RPMI7951 (cell line): Measurements from ENCODE around the gene PEX6. TPM values are rescaled to one million over a fixed set of nuclear protein-coding genes. Genes with fewer than 3 reads are reported as not detected.
"Not testable (repeated sequence)": the region's sequence is repeated elsewhere in the genome, so short reads cannot be mapped to it uniquely, and the experiment has no call there.

Experiments
- DNase-seq: peaks from one replicate; pipeline ENCODE4 v3.0.0-alpha.2; 2012; ENCODE audit warnings: low read depth
- total RNA-seq: library from RNA; depleted of rRNA; stranded (reverse); fragments of >200 nt; shearing (Covaris generic); gene quantifications from 2 replicates; pipeline ENCODE4 v1.2.3, GENCODE V29; 2014

The PEX6 gene
- total RNA-seq, 1 experiment from 2014 or later: 16.5 TPM

- no peak for DNase-seq
Observed at GRCh38 chr6:42967228-42967627, 11.8 kb downstream of the PEX6 start.

- DNase-seq: no peak
Observed at GRCh38 chr6:42966571-42966970, 12.4 kb downstream of the PEX6 start.

- DNase-seq: peak; percentile 36
Observed at GRCh38 chr6:42963855-42964605, 15.0 kb downstream of the PEX6 start.

- DNase-seq: no peak
Observed at GRCh38 chr6:42963179-42963854, 15.7 kb downstream of the PEX6 start.

GRCh38 chr6:42962502-42963178 is 16.3 kb downstream of the PEX6 start:
- no peak for DNase-seq

DNA sequence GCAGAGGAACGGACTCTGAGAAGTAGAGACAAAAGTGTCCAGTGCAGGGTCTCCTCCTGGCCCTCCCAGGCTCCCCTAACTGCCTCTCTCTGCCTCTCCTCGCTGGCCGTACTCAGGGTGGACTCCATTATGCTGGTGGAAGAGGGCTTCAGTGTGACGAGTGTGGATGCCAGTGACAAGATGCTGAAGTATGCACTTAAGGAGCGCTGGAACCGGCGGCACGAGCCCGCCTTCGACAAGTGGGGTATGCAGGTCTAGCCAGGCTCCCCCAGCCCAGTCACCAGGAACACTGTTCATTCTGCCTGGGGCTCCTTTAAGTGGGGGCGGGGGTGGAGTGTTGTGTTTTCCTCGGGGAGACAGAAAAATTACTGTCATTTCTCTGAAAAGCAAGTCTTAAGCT is 16.9 kb downstream of the PEX6 start:
- DNase-seq: no peak

DNA sequence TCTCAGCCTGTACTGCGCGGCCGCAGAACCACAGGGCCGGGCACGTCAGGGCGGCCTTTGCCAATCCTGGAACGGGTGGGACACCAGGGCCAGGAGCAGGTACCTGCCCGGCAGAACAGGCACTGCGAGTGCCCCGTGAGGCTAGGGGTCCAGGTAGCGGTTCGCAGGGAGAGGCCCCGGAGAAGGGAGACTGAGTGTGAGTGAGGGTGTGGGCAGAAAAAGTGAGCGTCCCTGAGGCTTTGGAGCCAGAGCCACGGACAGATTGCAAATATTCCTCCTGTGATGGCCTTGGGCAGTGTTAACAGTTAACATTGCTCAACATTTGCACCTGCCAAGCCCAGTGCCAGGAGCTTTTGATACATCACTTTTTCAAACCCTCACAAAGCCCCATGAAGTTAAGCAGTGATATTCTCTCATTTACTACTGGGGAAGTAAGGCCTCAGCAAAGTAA is 17.9 kb downstream of the PEX6 start:
- no peak for DNase-seq

DNA sequence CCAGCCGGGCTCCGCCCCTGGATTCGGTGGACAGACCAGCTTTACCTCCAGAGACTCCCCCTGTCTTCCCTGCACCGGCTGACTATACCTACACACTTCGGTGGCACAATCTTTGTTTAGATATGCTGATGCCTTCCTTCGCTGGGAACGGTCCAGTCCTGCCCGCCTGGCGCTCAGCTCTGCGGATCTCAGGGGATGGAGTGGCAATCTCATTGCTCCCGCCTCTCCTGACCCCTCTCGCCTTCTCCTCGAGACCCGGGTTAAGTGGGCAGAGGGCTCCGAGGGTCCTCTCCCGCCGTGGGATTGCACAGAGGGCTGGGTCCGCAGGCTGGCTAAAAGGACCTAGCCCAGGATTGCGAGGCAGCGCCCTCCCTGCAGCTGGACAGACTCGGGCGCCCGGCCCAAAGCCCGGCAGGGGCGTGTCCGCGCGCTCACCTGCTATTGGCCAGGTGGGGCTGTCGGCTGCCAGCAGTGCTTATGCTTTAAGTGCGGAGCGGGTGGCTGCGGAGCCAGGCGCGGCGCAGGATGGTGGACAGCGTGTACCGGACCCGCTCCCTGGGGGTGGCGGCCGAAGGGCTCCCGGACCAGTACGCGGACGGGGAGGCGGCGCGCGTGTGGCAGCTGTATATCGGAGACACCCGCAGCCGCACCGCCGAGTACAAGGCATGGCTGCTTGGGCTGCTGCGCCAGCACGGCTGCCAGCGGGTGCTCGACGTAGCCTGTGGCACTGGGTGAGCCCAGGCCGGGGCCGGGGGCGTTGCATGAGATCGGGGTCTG is 18.6 kb downstream of the PEX6 start, which contains the start of gene GNMT:
Gene GNMT, plus strand, starts transcription at position 512 of the 777 bp plus-strand sequence. Its CDS starts 14 bp downstream, at position 526.
- DNase-seq: no peak

- no peak for DNase-seq
Observed at GRCh38 chr6:42959917-42960242, 19.1 kb downstream of the PEX6 start.

DNA sequence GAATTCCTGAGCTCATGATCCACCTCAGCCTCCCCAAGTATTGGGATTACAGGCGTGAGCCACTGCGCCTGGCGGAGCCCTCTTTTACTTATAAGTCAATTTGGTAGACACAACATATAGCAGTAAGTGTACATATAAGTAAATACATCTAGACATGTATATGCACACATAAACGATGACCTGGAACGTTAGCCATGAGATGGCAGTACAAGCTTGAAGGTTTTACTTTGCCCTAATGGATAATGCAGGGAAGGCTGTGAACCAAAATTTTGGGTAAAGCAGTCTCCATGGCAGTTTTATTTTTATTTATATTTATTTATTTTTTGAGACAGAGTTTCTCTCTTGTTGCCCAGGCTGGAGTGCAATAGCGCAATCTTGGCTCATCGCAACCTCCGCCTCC is 20.9 kb downstream of the PEX6 start:
- DNase-seq: no peak

GRCh38 chr6:42954405-42954804 is 24.6 kb downstream of the PEX6 start:
- DNase-seq: not testable (repeated sequence)

- no peak for DNase-seq
Observed at GRCh38 chr6:42952389-42952788, 26.6 kb downstream of the PEX6 start.

- no peak for DNase-seq
Observed at GRCh38 chr6:42947950-42948349, 31.0 kb downstream of the PEX6 start.

DNA sequence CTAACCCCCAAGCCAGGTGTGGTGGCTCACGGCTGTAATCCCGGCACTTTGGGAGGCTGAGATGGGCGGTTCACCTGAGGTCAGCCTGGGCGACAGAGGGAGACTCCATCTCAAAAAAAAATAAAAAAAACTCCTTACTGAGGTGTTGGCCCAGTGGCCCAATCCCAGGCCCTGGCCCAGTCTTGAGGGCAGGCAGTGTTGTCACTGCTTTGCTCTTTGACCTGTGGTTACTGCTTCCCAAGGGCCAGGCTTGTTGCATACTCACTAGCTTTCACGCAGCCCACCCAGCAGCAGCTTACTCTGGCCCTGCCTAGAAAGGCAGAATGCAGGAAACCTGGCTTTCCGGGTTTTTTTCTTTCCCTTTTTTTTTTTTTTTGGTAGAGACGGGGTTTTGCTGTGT is 36.5 kb downstream of the PEX6 start:
- no peak for DNase-seq

GRCh38 chr6:42941356-42941755 is 37.6 kb downstream of the PEX6 start:
- not testable (repeated sequence) for DNase-seq

DNA sequence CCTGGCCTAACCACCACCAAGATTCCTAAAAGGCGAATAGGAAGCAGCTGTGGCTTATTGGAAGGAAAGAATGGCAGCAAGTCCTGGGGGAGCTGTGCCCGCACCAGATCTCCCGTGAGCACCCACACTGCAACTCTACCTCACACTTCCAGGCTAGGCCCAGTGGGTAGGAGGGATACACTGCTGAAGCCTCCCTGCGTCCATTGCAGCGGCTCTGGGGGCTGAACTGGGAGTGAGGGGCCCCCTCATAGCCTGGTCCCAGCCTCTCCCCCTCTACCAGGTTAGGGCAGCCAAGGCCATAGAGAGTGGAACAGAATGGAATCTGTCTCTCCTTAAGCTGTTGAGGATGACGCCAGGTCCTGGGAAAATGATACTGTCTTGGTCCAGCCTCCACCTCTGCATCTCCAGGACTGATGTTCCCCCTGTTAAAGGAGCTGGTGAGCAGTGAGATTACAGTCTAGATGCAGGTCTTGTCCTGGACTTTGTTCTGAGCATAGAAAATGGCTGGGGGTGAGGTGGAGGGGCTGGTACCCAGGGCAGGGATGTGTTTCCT is 38.4 kb downstream of the PEX6 start:
- DNase-seq: no peak

DNA sequence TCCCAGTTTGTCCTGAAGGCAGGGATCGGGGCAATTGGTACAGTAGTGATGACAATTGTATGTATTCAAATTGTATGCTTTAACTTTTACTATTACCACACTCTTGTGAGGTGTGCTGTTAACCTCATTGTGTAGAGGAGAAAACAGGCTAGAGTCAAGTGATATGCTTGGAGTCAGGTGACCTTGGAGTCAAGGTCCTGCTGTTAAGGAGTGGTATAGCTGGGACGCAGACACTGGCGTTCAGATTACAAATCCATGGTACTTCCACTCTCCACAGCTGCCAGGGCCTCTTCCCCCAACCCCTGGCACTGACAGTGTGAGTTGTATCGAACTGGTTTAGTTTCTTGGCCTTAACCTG is 39.2 kb downstream of the PEX6 start:
- DNase-seq: no peak

- no peak for DNase-seq
Observed at GRCh38 chr6:42938987-42939809, 39.8 kb downstream of the PEX6 start.

DNA sequence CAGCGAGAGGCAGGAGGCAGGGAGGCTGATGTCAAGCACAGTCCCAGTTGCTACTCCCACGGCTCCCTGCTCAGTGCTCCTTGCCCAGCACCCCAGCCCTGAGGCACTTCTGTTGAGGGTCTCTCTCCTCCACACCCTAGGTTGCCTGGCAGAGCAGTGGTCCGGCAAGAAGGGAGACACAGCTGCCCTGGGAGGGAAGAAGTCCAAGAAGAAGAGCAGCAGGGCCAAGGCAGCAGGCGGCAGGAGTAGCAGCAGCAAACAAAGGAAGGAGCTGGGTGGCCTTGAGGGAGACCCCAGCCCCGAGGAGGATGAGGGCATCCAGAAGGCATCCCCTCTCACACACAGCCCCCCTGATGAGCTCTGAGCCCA is 40.6 kb downstream of the PEX6 start:
- DNase-seq: no peak

- DNase-seq: no peak
Observed at GRCh38 chr6:42937548-42938427, 41.2 kb downstream of the PEX6 start.
